Mucosa of stomach (tissue), 1 donor: Measurements from ENCODE around the gene ZNF688.

Source experiments
- H3K27me3 ChIP-seq: one replicate; pipeline ENCODE4 v1.7.0; 2013; ENCODE audit warnings: mild to moderate bottlenecking, low read length; ENCODE audit not compliant: control insufficient read depth, insufficient read depth
- H3K36me3 ChIP-seq: one replicate; pipeline ENCODE4 v1.7.0; 2013; ENCODE audit warnings: low read length; ENCODE audit not compliant: control insufficient read depth, insufficient read depth
- H3K4me1 ChIP-seq: one replicate; pipeline ENCODE4 v1.7.0; 2013; ENCODE audit warnings: mild to moderate bottlenecking, low read length; ENCODE audit not compliant: control insufficient read depth, insufficient read depth
- H3K4me3 ChIP-seq: one replicate; pipeline ENCODE4 v1.7.0; 2013; ENCODE audit warnings: low read length
- H3K9ac ChIP-seq: one replicate; pipeline ENCODE4 v1.7.0; 2013; ENCODE audit warnings: mild to moderate bottlenecking, low read length, moderate library complexity
- H3K9me3 ChIP-seq: one replicate; pipeline ENCODE4 v1.7.0; 2013; ENCODE audit warnings: mild to moderate bottlenecking, low read length, moderate library complexity; ENCODE audit not compliant: control insufficient read depth
- donor health status: Pancreatic carcinoma.

Gene ZNF688

DNA sequence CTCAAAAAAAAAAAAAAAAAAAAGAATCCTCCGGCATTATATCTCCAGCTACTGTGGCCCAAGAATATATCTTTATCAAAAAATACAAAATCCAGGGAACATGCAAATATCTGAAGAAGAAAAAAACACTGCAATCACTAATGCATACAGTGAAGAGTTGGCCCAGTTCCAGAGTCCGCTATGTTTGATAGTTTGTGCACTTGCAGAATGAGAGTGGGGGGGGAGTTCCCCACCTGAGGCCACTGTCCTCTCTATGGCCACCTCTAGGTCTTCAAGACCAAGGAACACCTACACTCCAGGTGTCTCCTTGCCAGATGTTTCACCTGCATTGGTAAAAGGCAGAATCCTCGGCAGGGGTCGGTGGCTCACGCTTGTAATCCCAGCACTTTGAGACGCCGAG is 9.9 kb upstream of the ZNF688 start:
- H3K36me3 ChIP-seq: no peaks in the 10 kb centered on the region
- no peak overlapping the region for H3K4me3 ChIP-seq
- no peaks in the 10 kb centered on the region for H3K9me3 ChIP-seq
- H3K9ac ChIP-seq: no peak overlapping the region
- H3K4me1 ChIP-seq: peaks cover 14% of the 10 kb centered on the region
- H3K27me3 ChIP-seq: no peaks in the 10 kb centered on the region

DNA sequence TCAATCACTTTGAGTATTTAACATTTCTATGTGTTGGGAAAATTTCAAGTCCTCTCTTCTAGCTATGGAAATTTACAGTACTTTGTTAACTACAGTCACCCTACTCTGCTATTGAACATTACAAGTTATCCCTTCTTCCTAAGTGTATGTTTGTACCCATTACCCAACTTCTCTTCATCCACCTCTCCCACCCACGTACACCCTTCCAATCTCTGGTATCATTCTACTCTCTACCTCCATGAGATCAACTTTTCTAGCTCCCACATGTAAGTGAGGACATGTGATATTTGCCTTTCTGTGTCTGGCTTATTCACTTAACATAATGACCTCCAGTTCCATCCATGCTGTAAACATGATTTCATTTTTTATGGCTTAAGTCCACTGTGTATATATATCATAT is 3.2 kb upstream of the ZNF688 start:
- Histone ChIP-seq H3K4me1 (peaks cover 16% of the 10 kb centered on the region), H3K36me3 (no peaks in the 10 kb centered on the region), H3K27me3 (no peaks in the 10 kb centered on the region), H3K9me3 (no peaks in the 10 kb centered on the region), H3K9ac (no peak overlapping the region), H3K4me3 (no peak overlapping the region)

DNA sequence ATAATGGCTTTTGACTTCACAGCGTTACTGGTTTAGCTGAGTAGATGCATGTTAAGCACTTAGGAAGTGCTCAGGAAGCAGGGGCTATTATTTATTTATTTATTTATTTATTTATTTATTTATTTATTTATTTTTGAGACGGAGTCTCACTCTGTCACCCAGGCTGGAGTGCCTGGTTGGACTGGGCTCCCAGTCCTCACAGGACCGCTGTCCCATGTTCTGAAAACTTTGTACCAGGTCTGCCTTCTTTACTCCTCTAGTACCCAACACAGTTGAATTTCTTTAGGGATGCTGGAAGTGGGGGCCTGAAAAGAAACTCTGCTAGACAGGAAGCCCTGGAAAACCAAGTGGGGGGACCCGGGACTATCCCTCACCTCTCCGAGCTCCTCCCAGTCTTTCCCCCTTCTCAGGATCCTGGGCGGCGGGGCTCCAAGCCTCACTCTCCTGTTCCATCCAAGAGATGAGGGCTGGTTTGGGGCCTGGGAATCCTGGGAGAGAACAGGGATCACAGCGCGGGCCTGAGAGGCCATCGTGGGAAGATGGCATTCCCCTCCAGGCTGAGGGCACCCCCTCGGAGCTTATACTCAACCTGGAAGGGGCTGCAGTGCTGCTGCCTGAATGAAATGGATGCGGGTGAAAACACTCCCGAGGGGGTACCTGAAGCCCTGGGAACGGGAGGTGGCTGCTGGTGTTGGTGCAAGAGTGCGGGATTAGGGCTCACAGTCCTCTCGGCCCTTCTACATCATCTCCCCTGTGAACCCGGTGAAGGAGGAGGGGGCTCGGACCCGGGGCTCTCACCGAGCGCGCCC is 674 bp downstream of the ZNF688 start:
- Histone ChIP-seq H3K36me3 (no peaks in the 10 kb centered on the region), H3K27me3 (no peaks in the 10 kb centered on the region), H3K9me3 (no peaks in the 10 kb centered on the region), H3K9ac (peak overlapping the region; percentile 95), H3K4me1 (peaks cover 16% of the 10 kb centered on the region), H3K4me3 (peak overlapping the region; percentile 79)

DNA sequence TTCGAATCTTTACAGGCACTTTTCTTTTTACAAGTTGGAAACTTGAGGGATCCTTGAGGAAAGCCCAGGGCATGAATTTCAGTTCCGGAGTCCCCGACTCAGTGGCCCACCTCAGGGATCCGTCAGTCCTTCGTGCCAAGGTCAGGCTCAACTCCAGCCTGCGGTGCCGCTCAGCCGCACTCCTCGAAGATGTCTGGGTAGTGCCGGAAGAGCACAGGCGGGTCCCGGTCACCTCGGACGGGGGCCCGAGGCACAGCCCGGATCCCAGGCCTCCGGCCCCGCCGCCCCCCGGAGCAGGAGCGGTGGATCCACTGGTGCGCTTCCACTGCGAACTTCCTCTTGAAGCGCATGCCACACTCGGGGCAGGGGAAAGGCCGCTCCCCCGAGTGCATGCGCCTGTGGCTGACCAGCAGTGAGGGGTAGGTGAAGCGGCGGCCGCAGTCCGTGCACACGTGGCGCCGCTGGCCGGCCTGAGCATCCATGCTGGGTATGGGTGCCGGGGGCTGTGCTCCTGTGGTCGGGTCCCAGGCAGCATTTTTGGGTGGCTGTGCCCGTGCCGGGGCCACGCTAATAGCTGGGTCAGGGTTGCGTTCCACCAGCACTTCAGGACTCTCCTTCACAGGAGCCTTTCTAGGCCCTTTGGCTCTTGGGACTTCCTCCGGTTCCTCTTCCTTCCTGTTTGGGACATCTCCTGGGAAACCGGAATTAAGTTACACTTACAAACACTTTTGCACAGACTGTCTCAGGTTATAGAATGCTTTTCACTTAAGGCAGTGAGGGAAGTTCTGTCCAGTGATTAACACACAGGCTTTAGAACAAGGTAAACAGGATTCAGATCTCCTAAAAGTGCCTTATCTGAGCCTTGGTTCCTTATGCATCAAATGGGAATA is 1.5 kb downstream of the ZNF688 start:
- Histone ChIP-seq H3K36me3 (no peaks in the 10 kb centered on the region), H3K27me3 (no peaks in the 10 kb centered on the region), H3K9me3 (no peaks in the 10 kb centered on the region), H3K4me3 (no peak overlapping the region), H3K4me1 (peaks cover 16% of the 10 kb centered on the region), H3K9ac (no peak overlapping the region)

DNA sequence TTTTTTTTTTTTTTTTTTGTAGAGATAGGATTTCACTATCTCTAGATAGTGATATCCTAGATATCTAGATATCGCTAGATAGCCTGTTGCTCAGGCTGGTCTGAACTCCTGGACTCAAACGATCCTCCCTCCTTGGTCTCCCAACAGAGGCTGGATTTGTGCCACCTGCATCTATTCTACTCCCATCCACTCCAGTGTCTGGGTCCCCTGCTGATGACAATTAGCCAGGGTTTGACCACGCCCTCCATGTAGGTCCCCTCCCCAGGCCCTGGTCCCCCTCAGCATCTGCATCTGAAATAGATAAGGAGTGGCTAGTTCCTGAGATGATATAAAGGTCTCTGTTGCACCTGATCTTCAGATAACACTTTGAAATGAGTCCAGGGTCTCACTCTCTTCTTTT is 2.2 kb downstream of the ZNF688 start:
- H3K27me3 ChIP-seq: no peaks in the 10 kb centered on the region
- no peaks in the 10 kb centered on the region for H3K36me3 ChIP-seq
- peaks cover 16% of the 10 kb centered on the region for H3K4me1 ChIP-seq
- H3K9ac ChIP-seq: no peak overlapping the region
- no peak overlapping the region for H3K4me3 ChIP-seq
- H3K9me3 ChIP-seq: no peaks in the 10 kb centered on the region

DNA sequence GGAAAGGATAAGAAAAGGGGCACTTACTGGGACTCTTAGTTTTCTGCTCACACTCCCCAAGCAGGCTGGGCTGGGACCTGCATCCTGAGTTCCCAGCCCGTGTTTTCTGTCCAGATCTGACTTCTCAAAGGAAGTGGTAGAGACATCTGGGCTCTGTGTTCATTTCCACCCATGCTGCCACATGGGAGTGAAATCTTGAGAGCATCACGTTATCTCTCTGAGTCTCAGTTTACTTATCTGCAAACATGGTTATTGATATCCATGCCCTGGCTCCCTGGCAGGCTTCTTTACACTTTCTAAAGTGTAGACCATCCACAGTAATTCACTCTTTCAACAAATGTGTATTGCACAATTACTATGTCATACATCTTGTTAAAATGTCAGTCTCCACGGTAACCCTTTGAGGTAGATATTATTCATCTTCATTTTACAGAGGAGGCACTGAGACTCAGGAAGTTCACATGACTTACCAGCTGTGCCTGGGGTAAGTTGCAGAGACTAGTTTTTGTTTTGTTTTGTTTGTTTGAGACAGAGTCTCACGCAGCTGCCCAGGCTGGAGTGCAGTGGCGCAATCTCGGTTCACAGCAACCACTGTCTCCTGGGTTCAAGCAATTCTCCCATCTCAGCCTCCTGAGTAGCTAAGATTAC is 3.4 kb downstream of the ZNF688 start:
- peaks cover 16% of the 10 kb centered on the region for H3K4me1 ChIP-seq
- no peaks in the 10 kb centered on the region for H3K9me3 ChIP-seq
- H3K27me3 ChIP-seq: no peaks in the 10 kb centered on the region
- H3K4me3 ChIP-seq: no peak overlapping the region
- H3K36me3 ChIP-seq: no peaks in the 10 kb centered on the region
- no peak overlapping the region for H3K9ac ChIP-seq

DNA sequence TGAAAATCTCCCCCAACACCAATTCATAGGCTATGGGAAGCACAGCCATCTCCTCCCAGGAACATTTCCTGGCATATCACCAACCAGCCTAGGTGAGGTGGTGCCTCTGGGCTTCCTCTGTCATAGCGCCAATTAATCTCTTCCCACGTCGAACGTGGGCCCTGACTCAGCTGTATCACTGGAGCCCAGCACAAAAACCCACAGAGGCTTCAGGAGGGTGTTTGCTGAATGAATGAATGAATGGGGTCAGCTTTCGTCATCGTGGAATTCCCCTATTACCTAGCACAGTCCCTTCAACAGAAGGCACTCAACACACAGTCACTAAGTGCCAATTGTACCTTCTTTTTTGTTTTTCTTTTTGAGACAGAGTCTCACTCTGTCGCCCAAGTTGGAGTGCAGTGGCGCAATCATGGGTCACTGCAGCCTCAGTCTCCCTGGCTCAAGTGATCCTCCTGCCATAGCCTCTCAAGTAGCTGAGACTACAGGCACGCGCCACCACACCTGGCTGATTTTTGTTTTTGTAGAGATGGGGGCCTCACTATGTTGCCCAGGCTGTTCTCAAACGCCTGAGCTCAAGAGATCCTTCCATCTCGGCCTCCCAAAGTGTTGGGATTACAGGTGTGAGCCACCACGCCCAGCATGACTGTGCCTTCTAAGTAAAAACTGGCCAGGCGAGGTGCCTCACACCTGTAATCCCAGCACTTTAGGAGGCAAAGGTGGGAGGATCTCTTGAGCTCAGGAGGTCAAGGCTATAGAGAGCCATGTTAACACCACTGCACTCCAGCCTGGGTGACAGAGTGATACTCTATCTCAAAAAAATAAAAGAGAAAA is 4.1 kb downstream of the ZNF688 start:
- no peak overlapping the region for H3K4me3 ChIP-seq
- H3K4me1 ChIP-seq: peaks cover 14% of the 10 kb centered on the region
- H3K27me3 ChIP-seq: no peaks in the 10 kb centered on the region
- H3K36me3 ChIP-seq: no peaks in the 10 kb centered on the region
- no peaks in the 10 kb centered on the region for H3K9me3 ChIP-seq
- no peak overlapping the region for H3K9ac ChIP-seq

DNA sequence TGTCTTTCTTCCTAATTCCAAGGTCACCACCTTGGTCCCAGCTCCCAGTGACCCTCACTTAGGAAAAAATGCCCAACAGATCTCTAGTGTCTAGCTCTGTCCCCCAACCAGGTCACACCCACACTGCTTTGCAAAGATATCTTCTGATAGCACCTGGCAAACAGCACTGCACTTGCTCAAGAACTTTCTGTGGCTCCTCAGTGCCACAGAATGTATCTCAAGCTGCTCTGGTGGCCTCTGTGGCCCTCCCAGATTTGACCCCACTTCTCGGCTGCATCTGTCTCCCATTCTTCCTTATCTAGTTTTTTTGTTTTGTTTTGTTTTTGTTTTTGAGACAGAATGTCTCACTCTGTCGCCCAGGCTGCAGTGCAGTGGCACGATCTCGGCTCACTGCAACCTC is 5.0 kb downstream of the ZNF688 start:
- H3K4me3 ChIP-seq: no peak overlapping the region

DNA sequence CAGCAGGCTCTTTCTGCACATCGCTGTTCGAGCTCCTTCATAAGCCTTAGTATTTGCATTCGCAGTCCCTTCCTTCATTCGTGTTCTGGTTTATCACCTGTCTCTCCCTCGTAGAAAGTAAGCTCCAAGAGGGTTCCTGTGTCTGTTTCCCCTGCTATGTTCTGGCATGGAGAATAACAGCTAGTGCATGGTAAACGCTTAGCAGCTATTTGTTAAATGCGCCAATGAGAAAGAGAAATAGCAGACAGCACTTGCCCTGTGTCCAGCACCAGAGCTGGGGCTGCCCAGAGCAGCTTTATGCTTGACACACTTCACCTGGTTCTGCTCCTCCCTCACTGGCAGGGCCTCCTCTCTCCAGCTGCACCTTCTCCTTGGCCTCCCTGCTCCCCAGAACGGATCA is 5.5 kb downstream of the ZNF688 start:
- Histone ChIP-seq H3K4me3 (no peak overlapping the region), H3K36me3 (no peaks in the 10 kb centered on the region), H3K4me1 (peaks cover 8% of the 10 kb centered on the region), H3K27me3 (no peaks in the 10 kb centered on the region), H3K9me3 (no peaks in the 10 kb centered on the region), H3K9ac (no peak overlapping the region)

More for the DNA sequence above, 5.0 kb downstream of the ZNF688 start:
- H3K9ac ChIP-seq: no peak overlapping the region
- no peaks in the 10 kb centered on the region for H3K9me3 ChIP-seq
- no peaks in the 10 kb centered on the region for H3K36me3 ChIP-seq
- H3K4me1 ChIP-seq: peaks cover 10% of the 10 kb centered on the region
- no peaks in the 10 kb centered on the region for H3K27me3 ChIP-seq

DNA sequence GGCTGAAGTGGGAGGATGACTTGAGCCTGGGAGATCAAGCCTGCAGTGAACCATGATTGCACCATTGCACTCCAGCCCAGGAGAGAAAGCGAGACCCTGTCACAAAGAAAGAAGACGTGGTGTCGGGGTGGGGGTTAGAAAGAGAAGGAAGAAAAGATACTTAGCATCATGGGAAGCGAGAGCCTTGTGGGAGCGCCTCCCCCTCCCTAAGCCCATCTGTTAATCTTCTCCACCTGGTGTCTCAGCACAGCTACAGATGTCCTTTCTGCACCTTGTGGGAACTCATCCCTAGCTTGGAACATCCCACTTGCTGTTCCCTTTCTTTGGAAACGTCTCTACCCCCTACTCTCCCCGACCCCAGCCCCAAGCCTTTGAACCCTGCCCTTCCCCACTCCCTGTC is 6.0 kb downstream of the ZNF688 start:
- no peak overlapping the region for H3K4me3 ChIP-seq
- no peak overlapping the region for H3K9ac ChIP-seq
- no peaks in the 10 kb centered on the region for H3K27me3 ChIP-seq
- H3K9me3 ChIP-seq: no peaks in the 10 kb centered on the region
- peaks cover 6% of the 10 kb centered on the region for H3K4me1 ChIP-seq
- no peaks in the 10 kb centered on the region for H3K36me3 ChIP-seq

DNA sequence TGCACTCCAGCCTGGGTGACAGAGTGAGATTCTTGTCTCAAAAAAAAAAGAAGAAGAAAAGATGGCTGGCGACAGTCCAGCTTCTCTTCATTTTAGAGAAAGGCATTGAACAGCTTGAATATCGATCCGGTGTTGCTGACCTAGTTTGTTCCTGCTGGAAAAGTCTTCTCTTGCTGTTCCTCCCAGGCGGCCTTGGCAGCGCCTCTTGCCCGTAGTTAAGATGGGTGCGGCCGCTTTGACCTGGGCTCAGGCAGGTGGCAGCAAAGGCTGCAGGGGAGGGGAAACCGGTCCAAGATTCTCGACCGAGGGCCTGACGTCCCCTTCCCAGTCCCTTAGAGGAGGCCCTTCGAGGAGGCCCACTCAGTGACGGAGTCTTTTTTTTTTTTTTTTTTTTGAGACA is 9.5 kb downstream of the ZNF688 start:
- Histone ChIP-seq H3K9ac (no peak overlapping the region), H3K4me1 (peaks cover 17% of the 10 kb centered on the region), H3K27me3 (no peaks in the 10 kb centered on the region), H3K4me3 (no peak overlapping the region), H3K9me3 (no peaks in the 10 kb centered on the region), H3K36me3 (no peaks in the 10 kb centered on the region)
